ENCODE data around the gene ARMH3.

The ARMH3 gene

DNA sequence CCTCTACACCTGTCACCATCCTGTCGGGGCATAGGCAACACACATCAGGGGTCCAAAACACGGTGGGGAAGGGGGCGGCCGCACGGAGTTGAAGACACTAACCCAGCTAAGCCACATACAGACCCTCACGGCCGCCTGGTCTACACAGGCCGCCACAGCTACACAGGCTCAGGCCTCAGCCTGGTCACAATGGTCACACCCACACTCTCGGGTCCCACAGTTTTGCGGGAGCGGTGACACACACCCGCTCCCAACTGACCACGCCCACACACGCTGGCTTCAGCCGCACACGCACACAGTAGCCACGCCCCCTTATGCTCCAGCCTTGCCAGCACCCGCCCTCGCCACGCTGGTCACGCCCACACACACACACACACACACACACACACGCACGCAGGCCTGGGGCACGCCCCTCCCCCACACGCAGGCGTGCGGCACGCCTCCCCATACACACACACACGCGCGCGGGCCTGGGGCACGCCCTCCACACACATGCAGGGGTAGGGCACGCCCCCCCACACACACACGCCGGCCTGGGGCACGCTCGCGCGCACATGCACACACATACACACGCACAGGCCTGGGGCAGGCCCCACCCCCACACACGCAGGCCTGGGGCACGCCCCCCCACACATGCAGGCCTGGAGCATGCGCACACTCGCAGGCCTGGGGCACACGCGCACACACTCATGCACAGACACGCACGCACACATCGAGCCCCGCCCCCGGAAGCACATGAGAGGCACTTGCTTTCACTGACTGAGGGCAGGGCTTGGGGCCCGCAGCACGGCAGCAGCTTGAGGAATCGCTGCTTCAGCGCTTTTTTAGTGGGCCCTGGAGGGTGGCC, 225.4 kb downstream of the ARMH3 start:
- peak; percentile 95 for DNase-seq (ENCODE audit: low spot score)

DNA sequence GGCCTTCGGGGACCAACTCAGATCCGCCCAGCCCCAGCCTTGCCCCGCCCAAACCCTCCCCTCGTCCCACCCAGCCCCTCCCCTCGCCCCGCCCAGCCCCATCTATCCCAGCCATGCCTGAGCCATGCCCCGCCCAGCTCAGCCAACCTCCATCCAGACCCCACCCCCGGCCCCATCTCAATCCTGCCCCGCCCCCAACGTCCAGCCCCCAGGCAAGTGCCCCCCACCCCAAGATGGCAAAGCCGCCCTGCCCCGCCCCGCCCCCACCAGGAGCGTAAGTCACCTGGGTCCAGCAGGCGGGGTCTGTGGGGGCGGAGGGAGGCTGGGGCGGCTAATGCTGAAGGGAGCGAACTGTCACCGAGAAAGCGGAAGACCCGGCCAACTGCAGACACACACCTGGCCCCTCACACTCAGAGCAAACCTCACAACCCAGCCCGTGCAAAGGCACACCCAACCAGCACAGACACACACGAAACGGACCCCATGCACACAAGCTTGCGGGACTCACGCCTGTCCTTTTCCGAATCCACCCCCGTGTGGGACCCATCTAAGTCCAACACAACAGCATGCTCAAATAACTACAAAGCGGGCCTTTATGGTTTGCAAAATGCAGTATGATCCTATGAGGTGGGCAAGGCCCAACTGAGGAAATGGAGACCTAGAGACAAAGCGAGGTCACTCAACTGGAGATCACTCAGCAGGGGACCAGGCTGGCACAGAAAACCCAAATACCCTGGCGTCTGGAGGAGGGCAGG, 226.2 kb downstream of the ARMH3 start:
- peak; percentile 66 for DNase-seq (ENCODE audit: low spot score)

DNA sequence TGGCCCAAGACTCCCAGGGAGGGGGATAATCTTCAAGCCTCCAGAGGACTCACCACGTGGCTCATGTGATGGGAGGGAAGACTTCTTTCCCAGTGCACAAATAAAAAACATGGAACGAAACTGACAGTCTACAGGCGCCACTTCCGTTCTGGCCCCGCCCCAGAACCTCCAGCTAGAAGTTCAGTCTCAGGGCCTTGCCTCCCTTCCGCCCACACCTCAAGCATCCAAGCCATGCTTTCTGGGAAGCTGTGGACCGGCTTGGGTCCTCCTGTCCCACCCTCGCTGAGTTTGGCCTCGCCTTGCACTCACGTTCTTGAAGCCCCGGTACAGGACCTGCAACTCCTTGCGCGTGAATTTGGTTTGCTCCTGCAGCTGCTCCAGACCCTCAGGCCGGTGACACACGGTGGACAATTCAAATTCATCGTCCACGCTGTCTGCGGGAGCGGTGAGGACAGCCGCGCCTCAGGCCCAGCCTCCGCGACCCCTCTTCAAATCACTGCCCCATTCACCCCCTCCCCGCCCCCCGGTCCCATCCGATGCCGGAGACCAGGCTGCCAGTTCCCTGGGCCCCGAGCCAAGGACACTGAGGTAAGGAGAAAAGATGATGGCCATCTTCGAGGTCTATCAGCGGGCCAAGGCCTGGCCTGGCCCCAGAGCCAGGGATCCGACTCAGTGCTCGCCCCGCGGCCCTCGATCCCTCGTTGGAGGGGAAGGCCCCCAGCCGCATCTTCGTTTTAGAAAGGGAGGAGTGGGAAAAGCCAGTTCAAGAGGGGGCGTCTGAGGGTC, 227.0 kb downstream of the ARMH3 start:
- DNase-seq (ENCODE audit: low spot score): no peak

DNA sequence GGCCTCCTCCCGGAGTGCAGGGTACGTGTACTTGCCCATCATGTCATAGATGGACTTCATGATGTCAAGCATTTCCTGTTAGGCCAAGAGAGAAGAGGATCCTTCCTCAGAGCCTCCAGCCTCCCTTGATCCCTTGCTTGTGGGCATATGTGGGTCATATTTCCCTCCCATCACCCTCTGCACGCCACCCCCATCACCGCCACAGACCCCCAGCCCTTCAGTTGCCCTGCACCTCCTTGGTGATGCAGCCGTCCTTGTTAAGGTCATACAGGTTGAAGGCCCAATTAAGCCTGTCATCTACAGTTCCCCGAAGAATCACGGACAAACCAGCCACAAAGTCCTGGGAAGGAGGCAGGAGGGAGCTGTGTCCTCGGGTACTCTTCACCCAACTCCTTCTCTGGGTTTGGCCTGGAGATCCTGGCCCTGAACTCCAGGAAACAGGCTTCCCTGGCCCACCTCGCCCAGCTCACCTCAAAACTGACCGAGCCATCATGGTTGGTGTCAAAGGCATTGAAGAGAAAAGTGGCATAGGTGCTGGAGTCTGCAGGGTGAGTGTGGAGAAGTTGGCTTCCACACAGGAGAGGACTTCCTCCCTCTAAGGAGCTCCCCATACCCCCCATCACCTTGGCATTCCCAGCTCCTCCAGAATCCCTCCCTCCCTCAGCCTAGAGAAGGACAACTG, 227.9 kb downstream of the ARMH3 start:
- no peak for DNase-seq (ENCODE audit: low spot score)

DNA sequence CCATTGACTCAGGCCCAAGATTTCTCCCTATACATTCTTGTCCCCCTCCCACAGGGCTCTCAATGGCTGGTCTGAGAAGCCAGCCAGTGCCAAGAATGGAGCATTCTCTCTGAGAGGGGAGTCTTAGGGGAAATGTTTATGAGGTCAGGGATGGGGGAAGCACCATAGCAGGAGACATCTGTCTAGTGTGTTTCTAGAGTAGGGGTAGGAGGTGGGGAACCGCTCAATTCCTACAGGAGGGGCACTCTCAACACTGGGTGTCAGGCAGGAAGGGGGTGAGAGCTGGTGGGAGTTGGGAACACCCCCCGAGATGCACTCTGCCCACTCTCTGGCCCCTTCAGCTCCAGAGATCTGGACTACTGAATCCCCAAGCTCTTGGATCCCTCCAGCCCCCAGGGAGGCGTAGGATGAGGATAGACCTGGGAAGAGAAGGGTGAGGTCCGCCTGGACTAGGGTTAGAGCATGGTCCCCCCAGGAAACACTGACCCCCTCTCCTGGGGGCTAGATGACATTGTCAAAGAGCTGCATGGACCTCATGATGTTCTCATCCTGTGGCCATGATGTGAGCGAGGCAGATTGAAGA, 229.0 kb downstream of the ARMH3 start:
- DNase-seq (ENCODE audit: low spot score): no peak

DNA sequence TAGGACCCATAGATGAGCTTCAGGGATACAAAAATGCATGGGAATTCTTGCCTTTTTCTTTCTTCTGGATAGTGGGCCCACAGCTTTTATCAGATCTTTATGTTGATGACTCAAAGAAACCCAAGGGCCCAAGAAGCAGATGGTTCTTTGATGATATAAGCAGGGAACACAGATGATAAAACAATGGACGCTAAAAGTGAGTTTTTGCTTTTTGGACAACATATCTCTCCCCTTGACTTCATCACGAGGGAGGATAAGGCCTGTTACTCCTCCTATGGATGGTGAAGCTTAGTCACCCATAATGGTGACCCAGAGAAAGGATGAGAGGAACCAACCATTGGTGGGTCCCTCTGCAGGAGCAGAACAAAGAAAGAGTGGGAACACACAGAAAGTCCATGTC, 231.2 kb downstream of the ARMH3 start:
- no peak for DNase-seq (ENCODE audit: low spot score)

DNA sequence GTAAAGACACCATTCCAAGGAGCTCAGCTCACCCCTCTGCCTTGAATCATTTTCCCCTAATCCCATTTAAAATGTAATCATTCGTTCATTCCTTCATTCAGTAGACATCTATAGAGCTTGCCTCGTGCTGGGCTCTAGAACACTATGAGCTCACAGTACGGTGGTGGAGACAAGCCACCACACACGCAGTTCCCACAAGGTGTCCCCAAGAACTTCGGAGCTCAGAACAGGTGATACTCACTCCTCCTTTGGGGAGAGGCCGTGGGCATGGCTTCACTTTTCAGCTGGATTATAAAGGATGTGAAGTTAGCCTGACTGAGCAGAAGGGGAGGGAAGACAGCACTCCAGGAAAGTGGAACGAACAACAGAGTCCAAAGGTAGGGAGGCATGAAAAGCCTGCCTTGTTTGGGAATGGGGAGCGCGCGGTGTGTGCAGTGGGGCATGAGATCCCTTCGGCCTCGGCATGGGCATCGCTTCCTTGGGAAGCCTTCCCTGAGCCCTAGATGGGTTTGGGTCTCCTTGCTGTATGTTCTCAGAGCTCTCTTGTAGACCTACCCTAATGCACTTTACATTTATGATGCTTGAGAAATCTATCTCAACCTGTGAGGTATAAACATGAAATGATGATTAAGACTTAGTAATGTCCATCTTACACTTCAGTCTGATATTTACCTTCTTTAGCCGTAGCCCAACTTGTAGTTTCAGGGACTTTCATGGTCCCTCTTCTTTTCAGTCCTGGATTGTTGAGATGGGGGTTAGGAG, 236.9 kb downstream of the ARMH3 start:
- DNase-seq (ENCODE audit: low spot score): no peak

DNA sequence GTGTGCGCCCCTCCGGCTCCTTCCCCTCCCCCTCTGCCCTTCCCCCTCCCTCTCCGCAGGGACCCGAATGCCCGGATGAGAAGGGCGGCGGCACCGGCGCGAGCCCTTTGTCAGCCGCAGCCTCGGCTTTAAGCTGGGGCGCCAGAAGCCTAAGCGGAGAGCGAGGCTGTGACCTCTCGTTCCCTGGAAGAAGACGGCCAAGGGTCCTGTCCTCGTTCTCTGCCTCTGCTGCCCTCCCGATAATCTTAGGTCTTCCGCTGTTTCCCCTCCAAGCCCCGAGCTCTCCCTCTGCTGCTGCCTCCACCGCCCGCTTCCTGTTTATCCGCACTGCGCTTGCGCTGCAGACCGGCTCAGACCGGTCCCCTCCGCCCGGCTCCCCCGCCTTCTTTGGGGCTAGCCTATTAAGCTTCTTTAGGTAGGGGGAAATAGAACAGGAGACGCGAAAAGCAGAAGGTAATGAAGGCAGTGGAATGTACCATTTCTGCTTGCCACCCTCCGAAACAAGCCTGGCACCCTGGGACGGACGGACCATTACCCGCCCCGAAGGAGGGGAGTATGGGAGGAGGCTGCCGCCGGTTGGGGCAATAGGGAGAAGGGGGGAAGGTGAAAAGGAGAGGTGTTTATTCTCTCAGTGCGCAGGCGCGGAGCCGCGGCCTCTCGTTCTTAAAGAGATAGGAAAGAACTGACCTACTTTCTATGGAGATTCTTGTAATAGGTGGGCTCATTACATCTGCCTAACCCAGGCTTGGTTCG, 237.7 kb downstream of the ARMH3 start, which contains the start of gene OGA:
Gene OGA, minus strand, starts transcription at position 326 of the 753 bp plus-strand sequence. CDS start 422 bp downstream, outside the sequence.
- DNase-seq (ENCODE audit: low spot score): peak; percentile 99

DNA sequence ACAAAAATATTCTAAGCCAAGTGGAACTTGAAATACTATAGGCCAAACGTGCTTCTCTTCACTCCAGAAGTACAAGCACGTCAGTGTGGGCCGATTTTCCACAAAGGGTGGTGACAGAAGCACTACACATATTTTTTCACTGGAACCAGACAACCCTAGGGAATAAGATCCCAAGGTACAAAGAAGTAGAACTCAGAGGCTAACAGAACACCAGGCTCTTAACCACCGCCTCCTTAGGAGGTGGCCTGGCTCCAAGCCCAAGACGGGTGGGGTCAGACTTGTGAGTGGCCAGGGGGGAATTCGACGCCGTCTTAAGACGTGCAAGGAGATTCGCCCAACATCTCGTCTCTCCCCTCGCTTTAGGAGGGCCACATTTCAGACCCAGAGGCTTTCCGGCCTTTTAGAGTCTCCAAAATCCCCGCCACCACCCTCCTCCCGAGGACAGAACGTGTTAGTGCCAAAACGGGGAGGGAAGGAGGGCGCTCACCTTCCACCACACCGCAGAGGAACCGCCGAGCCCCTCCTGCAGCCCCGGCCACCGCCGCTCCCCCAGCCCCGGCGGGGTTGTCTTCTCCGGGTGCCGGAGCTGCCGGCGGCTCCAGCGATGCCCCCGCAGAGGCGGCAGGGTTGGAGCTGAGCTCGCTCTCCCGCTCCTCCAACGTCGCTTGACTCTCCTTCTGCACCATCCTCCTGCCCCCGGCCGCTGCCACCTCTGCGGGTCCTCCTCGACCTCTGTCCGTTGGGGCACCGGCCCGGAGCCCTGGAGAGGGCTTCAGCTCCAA, 238.4 kb downstream of the ARMH3 start:
- DNase-seq (ENCODE audit: low spot score): no peak

DNA sequence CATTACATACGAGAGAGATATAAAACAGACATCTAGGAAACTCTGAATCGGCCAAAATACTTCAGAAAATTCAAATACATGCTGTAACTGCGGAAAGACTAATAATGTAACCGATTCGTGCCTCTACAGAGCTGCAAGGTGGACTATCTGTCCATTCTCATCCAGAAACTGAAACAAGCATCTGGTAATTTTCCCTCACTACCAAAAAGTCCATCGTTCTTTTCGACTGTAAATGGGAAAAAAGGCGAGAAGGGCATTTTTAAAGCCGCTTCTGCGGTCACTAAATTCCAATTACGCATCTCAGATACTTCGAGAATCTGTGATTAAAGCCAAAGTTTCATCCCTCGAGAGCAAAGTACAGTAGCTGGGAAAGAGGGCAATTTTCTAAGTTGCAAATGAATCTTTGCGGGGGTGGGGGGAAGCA, 239.0 kb downstream of the ARMH3 start:
- no peak for DNase-seq (ENCODE audit: low spot score)

DNA sequence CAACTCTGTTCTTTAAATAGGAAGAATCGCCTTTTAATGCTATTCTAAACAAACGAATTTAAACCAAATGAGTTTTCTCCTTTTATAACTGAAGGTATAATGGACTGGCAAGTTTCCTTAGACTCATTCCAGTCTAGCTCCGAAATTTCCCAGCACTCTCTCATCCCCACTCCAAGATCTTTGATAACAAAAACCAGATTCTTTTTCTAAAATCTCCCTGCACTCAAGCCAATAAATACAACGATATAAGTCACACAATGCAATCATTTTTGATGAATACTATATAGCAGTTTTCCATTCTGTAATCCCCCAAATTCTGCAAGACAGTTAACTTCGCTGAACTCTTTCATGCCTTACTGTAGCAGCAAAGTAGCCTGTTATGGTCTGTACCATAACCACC, 239.6 kb downstream of the ARMH3 start:
- DNase-seq (ENCODE audit: low spot score): no peak

DNA sequence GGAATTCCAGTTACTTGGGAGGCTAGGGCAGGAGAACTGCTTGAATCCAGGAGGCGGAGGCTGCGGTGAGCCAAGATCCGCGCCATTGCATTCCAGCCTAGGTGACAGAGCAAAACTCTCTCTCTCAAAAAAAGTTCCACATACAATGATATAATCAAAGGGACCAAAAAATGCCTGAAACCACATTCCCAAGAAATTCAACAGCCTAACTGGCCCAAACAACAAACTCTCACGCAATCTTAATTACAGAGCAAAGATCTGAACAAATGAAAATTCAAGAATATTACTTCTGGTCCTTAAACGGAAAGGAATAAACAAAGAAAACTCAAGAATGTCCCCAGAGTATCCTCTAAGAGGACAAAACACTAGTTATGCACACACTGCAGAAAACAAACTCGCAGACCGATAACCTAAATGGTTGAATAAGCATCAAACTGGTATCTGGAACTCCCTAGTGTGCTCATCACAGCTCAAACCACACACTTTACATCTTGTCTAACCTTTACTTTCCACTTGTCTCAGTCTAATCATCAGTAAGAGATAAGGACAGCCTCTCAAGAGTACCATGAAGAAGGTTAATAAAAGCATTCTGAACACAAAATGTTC, 241.4 kb downstream of the ARMH3 start:
- peak; percentile 40 for DNase-seq (ENCODE audit: low spot score)

DNA sequence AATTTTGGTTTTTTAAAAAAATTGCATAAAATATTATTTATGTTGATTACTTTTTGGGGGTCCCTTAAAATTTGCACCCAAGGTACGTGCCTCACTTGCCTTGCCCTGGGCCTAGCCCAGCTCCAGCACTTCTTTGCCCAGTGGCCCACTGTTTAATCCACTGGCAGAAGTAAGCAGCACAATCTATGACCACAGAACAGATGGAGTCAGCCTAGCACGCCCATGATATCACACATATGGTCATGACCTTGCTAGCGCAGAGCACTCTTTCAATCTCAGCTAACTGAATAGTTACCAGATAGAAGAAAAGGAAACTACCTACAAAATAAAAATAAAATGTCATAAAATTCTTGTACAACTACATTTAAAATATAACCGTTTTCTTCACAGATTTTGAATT, 243.4 kb downstream of the ARMH3 start:
- no peak for DNase-seq (ENCODE audit: low spot score)

DNA sequence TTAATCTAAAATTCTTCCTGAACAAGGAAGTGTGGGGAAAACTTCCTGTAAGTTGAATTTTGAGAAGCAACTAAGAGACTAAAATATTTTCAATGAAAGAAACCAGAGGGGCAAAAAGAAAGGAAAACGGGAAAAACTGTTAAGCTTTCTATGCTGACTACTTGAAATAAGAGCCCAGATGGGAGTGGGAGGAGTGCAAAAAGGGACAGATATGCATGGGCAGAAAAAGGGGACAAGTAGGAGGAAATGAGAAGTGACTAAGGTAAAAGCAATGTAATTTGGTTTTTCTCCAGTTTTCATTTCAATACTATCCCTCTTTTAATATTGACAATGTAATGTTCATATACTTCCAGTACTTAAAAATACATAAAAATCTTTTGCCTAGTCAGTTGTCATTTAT, 248.8 kb downstream of the ARMH3 start:
- no peak for DNase-seq (ENCODE audit: low spot score)

DNA sequence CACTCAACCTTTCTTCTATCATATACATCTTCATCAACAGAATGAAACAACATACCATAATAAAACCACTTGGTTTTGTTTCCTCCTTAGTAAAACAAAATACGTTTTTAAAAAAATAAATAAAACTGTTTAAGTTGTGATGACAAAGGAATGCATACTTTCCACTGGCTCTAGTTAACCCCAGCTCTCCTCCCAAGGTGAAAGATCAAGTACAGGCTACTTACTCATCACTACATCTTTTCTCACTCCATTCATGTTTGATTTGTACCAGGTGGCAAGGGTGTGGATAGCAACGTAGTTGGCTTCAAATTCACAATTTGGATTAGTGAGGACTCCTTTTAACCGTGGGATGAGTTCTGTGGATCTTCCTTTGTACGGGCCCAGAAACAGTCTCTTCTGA, 252.5 kb downstream of the ARMH3 start:
- no peak for DNase-seq (ENCODE audit: low spot score)

DNA sequence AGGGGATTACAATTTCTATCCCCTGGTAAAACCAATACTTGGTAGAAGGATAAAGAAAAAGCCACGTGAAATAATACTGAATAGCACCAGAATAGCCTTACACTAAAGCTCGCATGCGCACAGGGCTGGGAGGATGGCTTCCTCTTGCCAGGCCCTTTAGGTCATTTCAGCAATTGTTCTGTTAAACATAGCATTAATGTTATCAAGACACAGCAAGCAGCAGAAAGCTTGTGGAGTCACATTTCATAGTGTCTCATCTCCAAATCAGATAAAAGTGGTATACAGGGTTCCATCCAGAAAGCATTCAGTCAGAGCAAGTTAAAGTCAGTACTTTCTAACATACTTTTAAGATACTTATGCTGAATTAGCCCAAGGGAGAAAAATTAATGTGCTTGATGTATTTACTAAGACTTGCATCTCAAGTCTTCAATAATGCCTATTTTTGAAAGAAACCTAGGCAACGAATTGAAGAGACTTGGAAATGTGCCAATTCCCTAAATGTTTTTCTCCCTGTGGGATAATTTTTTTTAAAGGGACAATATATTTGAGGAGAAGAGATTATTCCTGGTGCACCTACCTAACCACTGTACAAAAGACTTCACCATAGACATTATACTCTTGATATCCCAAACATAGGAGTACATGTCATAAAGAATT, 258.4 kb downstream of the ARMH3 start:
- no peak for DNase-seq (ENCODE audit: low spot score)
